Coronary artery (tissue), 2 donors: Measurements from ENCODE around the gene PTS.

Experiments used
- DNase-seq: peaks from one replicate; pipeline ENCODE4 v3.0.0-alpha.2; 2017; ENCODE audit warnings: low spot score
- H3K27ac ChIP-seq, 2 donors: fragments of 200-600 bp; sonication (generic); one replicate each; pipeline ENCODE4 v1.5.1; 2016 to 2019
- H3K4me3 ChIP-seq: fragments of 200-600 bp; sonication (generic); 2 replicates; pipeline ENCODE4 v1.5.1; 2016; ENCODE audit warnings: mild to moderate bottlenecking, moderate library complexity
- CTCF ChIP-seq: fragments of 200-600 bp; sonication (generic); IDR thresholded peaks from one replicate; pipeline ENCODE4 v1.5.1; 2019; ENCODE audit warnings: antibody characterized with exemption

PTS gene

GRCh38 chr11:112221274-112221835 is 4.9 kb upstream of the PTS start:
- no peak for TF ChIP-seq CTCF
- H3K27ac ChIP-seq, result no peak overlapping the region
- no peak overlapping the region for H3K4me3 ChIP-seq
- no peak for DNase-seq

GRCh38 chr11:112222303-112222702 is 3.9 kb upstream of the PTS start:
- Histone ChIP-seq H3K4me3 (no peak overlapping the region), H3K27ac (no peak overlapping the region)
- TF ChIP-seq CTCF, result no peak
- DNase-seq, result no peak

GRCh38 chr11:112223121-112223520 is 3.1 kb upstream of the PTS start:
- no peak for TF ChIP-seq CTCF
- no peak for DNase-seq
- Histone ChIP-seq H3K4me3 (no peak overlapping the region), H3K27ac (no peak overlapping the region)

- no peak for DNase-seq
- no peak overlapping the region for H3K27ac ChIP-seq
- H3K4me3 ChIP-seq, result no peak overlapping the region
- TF ChIP-seq CTCF, result no peak
Observed at GRCh38 chr11:112223754-112224532, 2.3 kb upstream of the PTS start.

- no peak for DNase-seq
- Histone ChIP-seq H3K27ac (peak overlapping the region; percentile 87 to 95), H3K4me3 (peak overlapping the region; percentile 91)
- TF ChIP-seq CTCF, result no peak
Observed at GRCh38 chr11:112225753-112226061, 521 bp upstream of the PTS start.

- peak overlapping the region; percentile 91 for H3K4me3 ChIP-seq
- no peak for TF ChIP-seq CTCF
- peak overlapping the region; percentile 87 to 95 for H3K27ac ChIP-seq
- no peak for DNase-seq
Observed at GRCh38 chr11:112226831-112227401, 688 bp downstream of the PTS start.

GRCh38 chr11:112227471-112227870 is 1.2 kb downstream of the PTS start:
- no peak overlapping the region for H3K27ac ChIP-seq
- DNase-seq, result no peak
- H3K4me3 ChIP-seq, result peak overlapping the region; percentile 91
- no peak for TF ChIP-seq CTCF
